Endothelial cell of umbilical vein (primary cell): ENCODE data around the gene HMCES.

Source experiments
- POLR2A ChIP-seq: IDR thresholded peaks from 2 replicates; pipeline ENCODE4 v1.6.1; 2012; ENCODE audit warnings: low read depth, mild to moderate bottlenecking, control low read depth, low read length
- POLR2AphosphoS5 ChIP-seq: IDR thresholded peaks from 2 replicates; pipeline ENCODE4 v1.6.1; 2012; ENCODE audit warnings: low read depth, mild to moderate bottlenecking, control low read depth, low read length, moderate library complexity; ENCODE audit not compliant: insufficient read depth
- TF ChIP-seq, protein P1 (sequence below): IDR thresholded peaks from 2 replicates; pipeline ENCODE4 v1.6.1; 2011; ENCODE audit not compliant: insufficient read depth, insufficient read length

GRCh38 chr3:129317014-129317771, 38.5 kb downstream of the HMCES start:
- no peak for TF ChIP-seq POLR2A
- TF ChIP-seq POLR2AphosphoS5: no peak
- TF ChIP-seq, protein P1, sequence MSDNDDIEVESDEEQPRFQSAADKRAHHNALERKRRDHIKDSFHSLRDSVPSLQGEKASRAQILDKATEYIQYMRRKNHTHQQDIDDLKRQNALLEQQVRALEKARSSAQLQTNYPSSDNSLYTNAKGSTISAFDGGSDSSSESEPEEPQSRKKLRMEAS: no peak
